ENCODE measurements around the gene PLEKHA1.

DNA sequence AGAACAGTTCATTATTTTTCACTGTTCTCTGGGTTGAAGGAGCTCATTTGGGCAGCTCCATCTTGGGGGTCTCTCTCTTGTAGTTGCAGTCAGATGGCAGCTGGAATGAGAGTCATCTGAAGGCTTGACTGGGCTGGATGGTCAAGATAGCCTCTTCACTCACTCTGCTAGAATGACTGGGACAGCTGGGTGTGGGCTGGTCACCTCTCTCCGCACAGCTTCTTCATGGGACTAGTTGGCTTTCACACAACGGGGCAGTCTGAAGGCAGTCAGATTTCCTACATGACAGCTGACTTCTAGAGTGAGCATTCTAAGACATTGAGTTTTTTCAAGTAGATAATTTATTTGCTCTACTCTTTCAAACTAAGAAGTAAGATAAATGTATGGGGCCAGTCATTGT lies 13.1 kb downstream of the PLEKHA1 start:
- TF ChIP-seq CTCF (IDR thresholded peaks at IDR 0.05) (no peak), POLR2AphosphoS5 (IDR thresholded peaks at IDR 0.05; ENCODE audit: insufficient read depth in 1 of 2, low read depth in 1 of 2) (no peak), POLR2A (IDR thresholded peaks at IDR 0.05) (no peak)
